ENCODE measurements around the gene CCDC141.

Gene CCDC141

DNA sequence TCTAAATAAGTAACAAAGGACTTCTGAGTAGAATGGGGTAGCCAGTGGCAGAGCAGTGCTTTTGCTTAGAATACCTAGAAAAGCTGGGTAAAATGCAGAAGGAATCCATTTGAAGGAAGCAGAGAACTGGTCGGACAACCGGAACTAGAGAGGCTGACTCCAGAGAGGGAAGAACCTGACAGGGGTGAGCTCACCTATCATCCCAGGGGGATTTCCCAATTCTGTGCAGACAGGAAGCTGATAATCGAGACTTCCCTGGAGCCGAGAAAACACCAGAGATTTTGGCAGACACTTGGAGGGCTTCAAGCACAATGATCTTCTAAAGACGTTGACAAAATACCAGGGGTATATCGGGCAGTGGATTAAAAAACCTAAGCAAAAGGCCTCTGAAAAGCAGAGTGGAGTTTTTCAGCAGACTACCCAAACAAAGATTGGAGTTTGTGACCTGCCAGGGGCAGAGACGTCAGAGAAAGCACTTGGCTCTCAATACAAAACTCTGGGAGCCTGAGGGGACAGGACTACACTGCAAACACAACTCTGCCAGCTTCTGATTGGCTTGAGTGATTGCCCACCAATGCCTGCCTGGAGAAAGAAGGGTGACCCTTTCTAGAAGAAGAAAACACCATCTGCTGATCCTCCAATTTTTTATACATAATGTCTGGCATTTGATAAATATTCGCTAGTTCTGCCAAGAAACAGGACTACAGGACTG is 175.3 kb downstream of the CCDC141 start:
- DNase-seq: no peak
- Histone ChIP-seq H3K9ac (ENCODE audit: low read depth, low read length) (no peak overlapping the region), H3K36me3 (ENCODE audit: insufficient read depth, low read length) (no peaks in the 10 kb centered on the region), H3K4me1 (ENCODE audit: insufficient read depth, low read length) (no peaks in the 10 kb centered on the region), H3K27me3 (ENCODE audit: insufficient read depth, low read length, poor library complexity) (no peaks in the 10 kb centered on the region), H3K4me2 (ENCODE audit: insufficient read depth, low read length) (no peak overlapping the region), H3K4me3 (ENCODE audit: low read depth in 1 of 2, low read length in 2 of 2) (no peak overlapping the region), H3K79me2 (ENCODE audit: insufficient read depth, low read length) (no peaks in the 10 kb centered on the region), H4K20me1 (ENCODE audit: insufficient read depth, low read length) (no peaks in the 10 kb centered on the region), H3K9me3 (ENCODE audit: insufficient read depth, low read length, severe bottlenecking) (no peaks in the 10 kb centered on the region), H3K27ac (ENCODE audit: low read length) (no peak overlapping the region), H2AFZ (ENCODE audit: low read depth, low read length) (no peak overlapping the region)
- no peak for TF ChIP-seq EZH2 (IDR thresholded peaks at IDR 0.05; ENCODE audit: borderline replicate concordance, low read depth, low read length, severe bottlenecking)
- TF ChIP-seq, protein P1, sequence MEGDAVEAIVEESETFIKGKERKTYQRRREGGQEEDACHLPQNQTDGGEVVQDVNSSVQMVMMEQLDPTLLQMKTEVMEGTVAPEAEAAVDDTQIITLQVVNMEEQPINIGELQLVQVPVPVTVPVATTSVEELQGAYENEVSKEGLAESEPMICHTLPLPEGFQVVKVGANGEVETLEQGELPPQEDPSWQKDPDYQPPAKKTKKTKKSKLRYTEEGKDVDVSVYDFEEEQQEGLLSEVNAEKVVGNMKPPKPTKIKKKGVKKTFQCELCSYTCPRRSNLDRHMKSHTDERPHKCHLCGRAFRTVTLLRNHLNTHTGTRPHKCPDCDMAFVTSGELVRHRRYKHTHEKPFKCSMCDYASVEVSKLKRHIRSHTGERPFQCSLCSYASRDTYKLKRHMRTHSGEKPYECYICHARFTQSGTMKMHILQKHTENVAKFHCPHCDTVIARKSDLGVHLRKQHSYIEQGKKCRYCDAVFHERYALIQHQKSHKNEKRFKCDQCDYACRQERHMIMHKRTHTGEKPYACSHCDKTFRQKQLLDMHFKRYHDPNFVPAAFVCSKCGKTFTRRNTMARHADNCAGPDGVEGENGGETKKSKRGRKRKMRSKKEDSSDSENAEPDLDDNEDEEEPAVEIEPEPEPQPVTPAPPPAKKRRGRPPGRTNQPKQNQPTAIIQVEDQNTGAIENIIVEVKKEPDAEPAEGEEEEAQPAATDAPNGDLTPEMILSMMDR (IDR thresholded peaks at IDR 0.05; ENCODE audit: borderline replicate concordance, extremely low read depth, low read length, poor library complexity, severe bottlenecking): no peak
- ATAC-seq (ENCODE audit: insufficient read depth, low read depth): no peak

GRCh38 chr2:178873912-178874311 is 176.0 kb downstream of the CCDC141 start:
- no peaks in the 10 kb centered on the region for H3K4me1 ChIP-seq (ENCODE audit: insufficient read depth, low read length)
- no peaks in the 10 kb centered on the region for H3K36me3 ChIP-seq (ENCODE audit: insufficient read depth, low read length)
- H2AFZ ChIP-seq (ENCODE audit: low read depth, low read length): no peak overlapping the region
- H3K4me3 ChIP-seq (ENCODE audit: low read depth in 1 of 2, low read length in 2 of 2): no peak overlapping the region
- no peaks in the 10 kb centered on the region for H3K27me3 ChIP-seq (ENCODE audit: insufficient read depth, low read length, poor library complexity)
- H3K4me2 ChIP-seq (ENCODE audit: insufficient read depth, low read length): no peak overlapping the region
- no peak overlapping the region for H3K9ac ChIP-seq (ENCODE audit: low read depth, low read length)
- no peaks in the 10 kb centered on the region for H3K79me2 ChIP-seq (ENCODE audit: insufficient read depth, low read length)
- H4K20me1 ChIP-seq (ENCODE audit: insufficient read depth, low read length): no peaks in the 10 kb centered on the region
- ATAC-seq (ENCODE audit: insufficient read depth, low read depth) (no peak), DNase-seq (no peak)
- H3K9me3 ChIP-seq (ENCODE audit: insufficient read depth, low read length, severe bottlenecking): no peaks in the 10 kb centered on the region
- TF ChIP-seq, protein P1 (IDR thresholded peaks at IDR 0.05; ENCODE audit: borderline replicate concordance, extremely low read depth, low read length, poor library complexity, severe bottlenecking): no peak
- no peak for TF ChIP-seq EZH2 (IDR thresholded peaks at IDR 0.05; ENCODE audit: borderline replicate concordance, low read depth, low read length, severe bottlenecking)
- no peak overlapping the region for H3K27ac ChIP-seq (ENCODE audit: low read length)

GRCh38 chr2:178871536-178871935 is 178.4 kb downstream of the CCDC141 start:
- DNase-seq (no peak), ATAC-seq (ENCODE audit: insufficient read depth, low read depth) (no peak)
- Histone ChIP-seq H3K27me3 (ENCODE audit: insufficient read depth, low read length, poor library complexity) (no peaks in the 10 kb centered on the region), H3K27ac (ENCODE audit: low read length) (no peak overlapping the region), H3K4me1 (ENCODE audit: insufficient read depth, low read length) (no peaks in the 10 kb centered on the region), H3K4me2 (ENCODE audit: insufficient read depth, low read length) (no peak overlapping the region), H2AFZ (ENCODE audit: low read depth, low read length) (no peak overlapping the region), H3K79me2 (ENCODE audit: insufficient read depth, low read length) (no peaks in the 10 kb centered on the region), H3K9ac (ENCODE audit: low read depth, low read length) (no peak overlapping the region), H3K9me3 (ENCODE audit: insufficient read depth, low read length, severe bottlenecking) (no peaks in the 10 kb centered on the region), H4K20me1 (ENCODE audit: insufficient read depth, low read length) (no peaks in the 10 kb centered on the region), H3K36me3 (ENCODE audit: insufficient read depth, low read length) (no peaks in the 10 kb centered on the region), H3K4me3 (ENCODE audit: low read depth in 1 of 2, low read length in 2 of 2) (no peak overlapping the region)
- TF ChIP-seq, protein P1 (IDR thresholded peaks at IDR 0.05; ENCODE audit: borderline replicate concordance, extremely low read depth, low read length, poor library complexity, severe bottlenecking): no peak
- TF ChIP-seq EZH2 (IDR thresholded peaks at IDR 0.05; ENCODE audit: borderline replicate concordance, low read depth, low read length, severe bottlenecking): no peak
